Measurements from ENCODE around the gene BCL11A.

BCL11A gene

GRCh38 chr2:60500861-60501260, 52.6 kb downstream of the BCL11A start:
- DNase-seq = no peak

- no peak for DNase-seq
Measured at GRCh38 chr2:60499651-60500265, 53.7 kb downstream of the BCL11A start.

- no peak for DNase-seq
Measured at GRCh38 chr2:60498816-60499429, 54.5 kb downstream of the BCL11A start.

- DNase-seq = no peak
Measured at GRCh38 chr2:60498127-60498815, 55.2 kb downstream of the BCL11A start.

- no peak for DNase-seq
Measured at GRCh38 chr2:60497500-60497899, 56.0 kb downstream of the BCL11A start.

- DNase-seq = no peak
Measured at GRCh38 chr2:60496956-60497355, 56.5 kb downstream of the BCL11A start.

- no peak for DNase-seq
Measured at GRCh38 chr2:60496475-60496874, 57.0 kb downstream of the BCL11A start.

GRCh38 chr2:60495041-60495625, 58.3 kb downstream of the BCL11A start:
- no peak for DNase-seq

GRCh38 chr2:60493804-60494387, 59.6 kb downstream of the BCL11A start:
- DNase-seq = no peak

GRCh38 chr2:60492548-60492947, 60.9 kb downstream of the BCL11A start:
- DNase-seq = no peak

GRCh38 chr2:60490848-60491247, 62.6 kb downstream of the BCL11A start:
- no peak for DNase-seq

GRCh38 chr2:60490441-60490840, 63.0 kb downstream of the BCL11A start:
- DNase-seq = no peak

- DNase-seq = no peak
Measured at GRCh38 chr2:60489289-60489688, 64.2 kb downstream of the BCL11A start.

GRCh38 chr2:60488291-60488690, 65.2 kb downstream of the BCL11A start:
- no peak for DNase-seq

GRCh38 chr2:60487174-60487573, 66.3 kb downstream of the BCL11A start:
- DNase-seq = no peak

- no peak for DNase-seq
Measured at GRCh38 chr2:60486551-60486950, 66.9 kb downstream of the BCL11A start.

GRCh38 chr2:60486067-60486466, 67.4 kb downstream of the BCL11A start:
- no peak for DNase-seq

- no peak for DNase-seq
Measured at GRCh38 chr2:60485550-60485949, 67.9 kb downstream of the BCL11A start.

GRCh38 chr2:60485055-60485454, 68.4 kb downstream of the BCL11A start:
- no peak for DNase-seq

GRCh38 chr2:60484133-60484645, 69.3 kb downstream of the BCL11A start:
- DNase-seq = no peak

GRCh38 chr2:60483401-60483800, 70.1 kb downstream of the BCL11A start:
- DNase-seq = no peak

- DNase-seq = no peak
Measured at GRCh38 chr2:60482222-60482621, 71.2 kb downstream of the BCL11A start.

- DNase-seq = peak; percentile 27
Measured at GRCh38 chr2:60481257-60481656, 72.2 kb downstream of the BCL11A start.
